DMS79 treated with DMSO at 0.1 percent for 48 hours (cell line): ENCODE measurements around the gene PLD6.
"Not testable (repeated sequence)": the region's sequence is repeated elsewhere in the genome, so short reads cannot be mapped to it uniquely, and the experiment has no call there.

Experiments used
- DNase-seq: peaks from one replicate; lab custom pipeline; 2025; lab: John Stamatoyannopoulos, UW

The PLD6 gene

GRCh38 chr17:17175917-17176316 is 30.2 kb downstream of the PLD6 start:
- DNase-seq = no peak

DNA sequence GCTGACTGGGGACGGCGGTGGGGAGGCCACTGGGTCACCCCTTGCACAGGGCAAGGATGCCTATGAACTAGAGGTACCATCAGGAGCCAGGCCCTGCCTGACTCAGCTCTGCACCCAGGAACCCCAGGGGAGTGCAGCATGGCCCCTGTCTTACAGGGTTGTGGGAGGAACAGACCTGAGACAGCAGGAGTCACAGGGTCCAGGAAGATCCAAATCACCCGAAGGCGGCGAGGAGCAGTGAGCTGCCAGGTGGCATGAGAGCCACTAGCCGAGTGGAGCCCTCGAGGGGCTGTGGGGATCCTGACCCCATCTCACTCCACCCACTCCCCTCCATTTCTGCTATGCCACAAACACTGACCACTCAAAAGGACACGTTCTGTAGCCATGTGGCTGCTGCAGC is 30.8 kb downstream of the PLD6 start:
- no peak for DNase-seq

DNA sequence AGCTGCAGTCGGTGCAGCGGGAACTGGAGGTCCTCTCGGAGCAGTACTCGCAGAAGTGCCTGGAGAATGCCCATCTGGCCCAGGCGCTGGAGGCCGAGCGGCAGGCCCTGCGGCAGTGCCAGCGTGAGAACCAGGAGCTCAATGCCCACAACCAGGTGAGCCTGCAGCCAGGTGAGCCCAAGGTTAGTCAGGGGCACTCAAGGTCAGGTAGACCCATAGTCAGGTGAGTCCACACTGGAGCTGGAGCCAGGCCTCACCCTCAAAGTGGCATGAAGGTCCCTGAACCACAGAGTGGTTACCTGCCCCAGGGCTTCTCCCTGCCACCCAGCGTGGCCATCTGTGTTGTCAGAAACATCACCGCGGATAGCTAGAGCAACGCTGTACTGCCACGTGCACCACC is 32.2 kb downstream of the PLD6 start:
- no peak for DNase-seq

- no peak for DNase-seq
Observed at GRCh38 chr17:17172990-17173389, 33.1 kb downstream of the PLD6 start.

DNA sequence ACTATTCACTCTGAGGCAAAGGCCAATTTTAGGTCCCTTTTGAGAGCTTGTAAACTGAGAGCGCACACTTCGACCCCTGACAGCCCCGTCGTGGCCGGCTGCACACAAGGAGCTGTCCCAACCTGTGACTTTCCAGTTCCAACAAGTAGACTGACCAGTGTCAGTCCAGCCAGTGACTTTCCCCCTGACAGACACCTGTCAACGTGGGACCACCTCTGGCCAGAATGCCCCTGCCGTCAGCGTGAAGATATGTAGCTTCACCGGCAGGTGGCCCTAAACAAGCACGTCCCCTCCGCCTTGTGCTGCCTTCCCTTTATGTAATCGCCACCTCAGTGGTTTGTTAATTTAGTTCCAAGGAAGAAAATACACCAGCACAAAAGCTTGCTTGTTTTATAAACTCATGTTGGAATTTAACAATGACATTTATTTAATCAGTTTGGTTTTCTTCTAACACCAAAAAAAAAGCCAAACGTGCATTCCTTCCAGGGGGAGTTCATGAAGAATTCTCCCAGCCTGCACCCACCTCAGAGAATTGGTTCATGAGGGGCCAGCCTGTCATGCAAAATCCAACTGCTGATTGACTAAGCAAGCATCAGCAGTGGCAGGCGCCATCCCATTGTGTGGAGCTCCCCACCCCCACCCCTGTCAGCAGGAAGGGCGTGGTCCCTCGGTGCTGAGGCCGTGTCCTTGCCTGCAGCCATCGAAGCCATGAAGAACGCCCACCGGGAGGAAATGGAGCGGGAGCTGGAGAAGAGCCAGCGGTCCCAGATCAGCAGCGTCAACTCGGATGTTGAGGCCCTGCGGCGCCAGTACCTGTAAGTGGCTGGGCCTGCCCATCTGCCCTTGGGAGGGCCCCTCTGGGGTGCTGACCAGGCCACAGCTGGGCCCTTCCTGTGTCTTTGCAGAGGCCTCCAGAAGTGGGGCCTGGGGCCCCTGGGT is 33.9 kb downstream of the PLD6 start:
- no peak for DNase-seq

- no peak for DNase-seq
Observed at GRCh38 chr17:17171186-17171585, 34.9 kb downstream of the PLD6 start.

GRCh38 chr17:17170346-17170985 is 35.7 kb downstream of the PLD6 start:
- no peak for DNase-seq

- no peak for DNase-seq
Observed at GRCh38 chr17:17169396-17169795, 36.7 kb downstream of the PLD6 start.

GRCh38 chr17:17168401-17168800 is 37.7 kb downstream of the PLD6 start:
- DNase-seq = no peak

GRCh38 chr17:17167986-17168385 is 38.1 kb downstream of the PLD6 start:
- no peak for DNase-seq

- DNase-seq = no peak
Observed at GRCh38 chr17:17167356-17167755, 38.8 kb downstream of the PLD6 start.

DNA sequence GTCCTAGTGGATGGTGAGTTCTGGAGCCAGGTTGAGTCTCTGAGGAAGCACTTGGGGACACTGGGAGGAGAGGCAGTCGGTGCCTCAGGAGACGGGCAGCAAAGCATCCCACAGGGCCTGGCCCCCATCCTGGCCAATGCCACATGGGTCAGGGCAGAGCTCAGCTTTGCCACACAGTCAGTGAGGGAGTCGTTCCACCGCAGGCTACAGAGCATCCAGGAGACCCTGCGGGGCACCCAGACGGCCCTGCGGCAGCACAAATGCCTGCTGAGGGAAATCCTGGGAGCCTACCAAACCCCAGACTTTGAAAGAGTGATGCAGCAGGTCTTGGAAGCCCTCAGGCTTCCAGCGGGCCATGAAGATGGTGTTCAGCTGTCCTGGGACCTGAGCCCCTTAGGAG is 39.7 kb downstream of the PLD6 start:
- DNase-seq = no peak

GRCh38 chr17:17165666-17166308 is 40.3 kb downstream of the PLD6 start:
- no peak for DNase-seq

DNA sequence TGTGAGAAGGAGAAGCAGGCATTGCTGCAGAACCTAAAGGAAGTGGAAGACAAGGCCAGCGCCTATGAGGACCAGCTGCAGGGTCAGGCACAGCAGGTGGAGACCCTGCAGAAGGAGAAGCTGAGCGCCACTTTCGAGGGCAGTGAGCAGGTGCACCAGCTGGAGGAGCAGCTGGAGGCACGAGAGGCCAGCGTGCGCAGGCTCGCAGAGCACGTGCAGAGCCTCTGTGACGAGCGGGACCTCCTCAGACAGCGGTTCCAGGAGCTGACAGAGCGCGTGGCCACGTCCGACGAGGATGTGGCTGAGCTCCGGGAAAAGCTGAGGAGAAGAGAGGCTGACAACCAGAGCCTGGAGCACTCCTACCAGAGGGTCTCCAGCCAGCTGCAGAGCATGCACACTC is 41.5 kb downstream of the PLD6 start:
- DNase-seq = no peak

GRCh38 chr17:17164156-17164555 is 42.0 kb downstream of the PLD6 start:
- DNase-seq = no peak

GRCh38 chr17:17161759-17162158 is 44.4 kb downstream of the PLD6 start:
- no peak for DNase-seq

DNA sequence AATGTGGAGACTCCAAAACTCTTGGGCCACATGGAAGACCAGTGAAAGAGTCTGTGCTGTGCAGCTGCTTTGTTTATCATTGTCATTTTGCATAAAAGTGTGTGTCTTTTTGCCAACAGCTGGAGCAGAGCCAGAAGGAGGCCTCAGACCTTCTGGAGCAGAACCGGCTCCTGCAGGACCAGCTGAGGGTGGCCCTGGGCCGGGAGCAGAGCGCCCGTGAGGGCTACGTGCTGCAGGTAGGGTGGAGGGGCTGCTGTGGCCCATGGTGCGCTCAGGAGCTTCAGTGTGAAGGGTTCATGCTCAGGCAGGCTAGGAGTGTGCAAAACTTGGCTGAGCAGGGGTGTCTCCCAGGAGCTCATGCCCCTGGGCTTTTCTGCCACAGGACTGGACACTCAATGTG is 45.0 kb downstream of the PLD6 start:
- DNase-seq = no peak

- DNase-seq = no peak
Observed at GRCh38 chr17:17159571-17159970, 46.6 kb downstream of the PLD6 start.

DNA sequence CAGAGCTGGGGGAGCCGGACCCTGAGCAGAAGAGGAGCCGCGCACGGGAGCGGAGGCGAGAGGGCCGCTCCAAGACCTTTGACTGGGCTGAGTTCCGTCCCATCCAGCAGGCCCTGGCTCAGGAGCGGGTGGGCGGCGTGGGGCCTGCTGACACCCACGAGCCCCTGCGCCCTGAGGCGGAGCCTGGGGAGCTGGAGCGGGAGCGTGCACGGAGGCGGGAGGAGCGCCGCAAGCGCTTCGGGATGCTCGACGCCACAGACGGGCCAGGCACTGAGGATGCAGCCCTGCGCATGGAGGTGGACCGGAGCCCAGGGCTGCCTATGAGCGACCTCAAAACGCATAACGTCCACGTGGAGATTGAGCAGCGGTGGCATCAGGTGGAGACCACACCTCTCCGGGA is 47.6 kb downstream of the PLD6 start:
- not testable (repeated sequence) for DNase-seq

- DNase-seq = no peak
Observed at GRCh38 chr17:17157041-17157440, 49.1 kb downstream of the PLD6 start.

DNA sequence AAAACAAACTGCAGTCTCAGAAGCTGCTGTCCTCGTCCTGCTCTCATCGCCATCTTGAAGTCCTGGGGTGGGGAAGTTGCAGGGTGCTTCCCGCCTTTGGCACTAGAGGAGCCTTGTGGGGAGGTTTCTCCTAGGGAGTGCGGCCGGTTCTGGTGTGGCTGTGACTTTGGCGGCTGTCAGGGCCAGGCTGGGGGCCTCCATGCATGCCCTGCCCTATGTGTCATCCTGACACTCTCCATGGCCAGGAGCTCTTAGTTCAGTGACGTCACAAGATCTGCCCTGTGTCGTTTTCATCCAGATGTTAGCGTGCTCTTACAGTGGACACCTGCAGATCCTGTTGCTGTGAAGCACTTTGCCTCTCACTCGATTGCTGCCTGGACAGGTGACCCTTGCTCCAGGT is 49.6 kb downstream of the PLD6 start:
- no peak for DNase-seq

- peak; percentile 25 for DNase-seq
Observed at GRCh38 chr17:17156107-17156506, 50.0 kb downstream of the PLD6 start.

DNA sequence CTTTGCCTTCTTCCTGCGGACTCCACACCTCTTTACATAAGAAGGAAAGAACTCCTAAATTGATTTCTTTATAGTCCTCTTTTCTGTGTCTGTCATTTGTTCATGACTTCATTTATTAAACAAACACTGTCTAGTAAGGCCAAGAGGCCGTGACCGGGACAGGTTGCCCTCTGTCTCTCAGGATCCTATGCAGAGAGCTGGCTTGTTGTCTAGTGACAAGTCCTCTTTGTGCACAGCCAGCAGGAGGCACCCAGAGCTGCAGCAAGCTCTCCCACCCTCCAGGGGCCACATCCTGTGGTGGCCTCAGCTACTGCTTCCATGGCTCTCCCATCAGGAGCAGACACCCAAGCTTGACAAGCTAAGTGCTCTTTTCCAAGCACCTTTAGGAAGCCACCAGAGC is 50.6 kb downstream of the PLD6 start:
- DNase-seq = no peak
